Stimulated activated CD4-positive, alpha-beta T cell treated with anti-CD3 and anti-CD28 coated beads, TNF-alpha, amount 100 ng/mL, for 4 hours (primary cell): Measurements from ENCODE around the gene PAFAH1B2.
"Not testable (repeated sequence)": the region's sequence is repeated elsewhere in the genome, so short reads cannot be mapped to it uniquely, and the experiment has no call there.

Experiments used
- DNase-seq, 3 experiments: peaks; one replicate each; pipeline ENCODE4 v3.0.0-alpha.2; 2020; ENCODE audit warnings: low read depth in 3 of 3

PAFAH1B2 gene

DNA sequence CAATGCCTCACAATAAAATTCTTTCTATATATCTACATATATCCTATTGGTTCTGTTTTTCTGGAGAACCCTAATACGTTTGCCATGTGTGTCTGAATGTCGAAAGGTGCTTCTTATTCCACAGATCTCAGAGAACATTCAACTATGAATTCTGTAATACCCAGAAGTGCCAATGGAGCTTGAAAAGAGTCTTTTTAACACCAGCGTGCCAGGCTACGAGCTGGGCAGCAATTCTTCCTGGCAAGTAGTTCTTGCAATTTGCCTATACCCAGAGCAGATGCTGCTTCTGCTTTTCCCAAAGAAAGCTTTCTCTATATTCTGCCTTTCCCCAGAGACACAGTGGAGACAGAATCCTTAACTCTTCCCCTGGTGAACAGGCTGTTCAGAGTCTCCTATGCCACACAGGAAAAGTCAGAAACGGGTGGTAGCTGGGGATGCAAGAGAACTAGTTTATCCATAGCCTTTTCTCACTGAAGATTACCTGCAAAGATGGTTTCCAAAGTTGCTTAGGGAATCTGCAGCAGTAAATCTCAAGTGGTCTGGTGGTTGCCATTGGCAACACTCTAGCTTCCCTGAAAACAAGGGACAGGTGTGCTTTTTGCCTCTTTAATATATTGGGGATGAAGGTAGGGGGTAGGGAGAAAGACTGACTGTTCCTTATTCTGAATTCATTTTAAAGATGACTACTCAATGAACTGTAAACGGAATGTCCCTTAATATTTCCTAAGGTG is 16.8 kb upstream of the PAFAH1B2 start:
- no peak for DNase-seq

DNA sequence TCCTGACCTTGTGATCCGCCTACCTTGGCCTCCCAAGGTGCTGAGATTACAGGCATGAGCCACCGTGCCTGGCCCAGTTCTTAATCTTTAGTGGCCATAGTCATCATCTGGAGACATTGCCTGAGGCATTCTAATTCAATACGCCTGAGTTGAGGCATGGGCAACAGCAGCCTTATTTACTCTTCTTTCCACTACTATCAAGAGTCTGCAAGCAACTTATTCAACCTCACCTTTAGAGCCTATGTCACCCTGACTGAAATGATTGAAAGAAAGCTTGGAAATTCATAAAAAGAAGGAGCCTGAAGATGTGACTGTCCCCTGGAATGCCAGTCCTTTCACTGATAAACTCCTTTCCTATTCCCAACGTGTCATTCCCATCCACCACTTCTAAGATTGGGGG is 15.8 kb upstream of the PAFAH1B2 start:
- no peak for DNase-seq

DNA sequence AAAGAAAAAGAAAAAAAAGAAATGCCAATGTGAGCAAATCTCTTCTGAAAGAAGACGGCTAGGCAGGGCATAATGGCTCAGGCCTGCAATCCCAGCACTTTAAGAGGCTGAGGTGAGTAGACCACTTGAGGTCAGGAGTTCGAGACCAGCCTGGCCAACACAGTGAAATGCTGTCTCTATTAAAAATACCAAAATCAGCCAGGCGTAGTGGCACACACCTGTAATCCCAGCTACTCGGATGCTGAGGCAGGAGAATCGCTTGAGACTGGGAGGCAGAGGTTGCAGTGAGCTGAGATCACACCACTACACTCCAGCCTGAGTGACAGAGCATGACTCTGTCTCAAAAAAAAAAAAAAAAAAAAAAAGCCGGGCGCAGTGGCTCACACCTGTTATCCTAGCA is 13.7 kb upstream of the PAFAH1B2 start:
- not testable (repeated sequence) for DNase-seq

DNA sequence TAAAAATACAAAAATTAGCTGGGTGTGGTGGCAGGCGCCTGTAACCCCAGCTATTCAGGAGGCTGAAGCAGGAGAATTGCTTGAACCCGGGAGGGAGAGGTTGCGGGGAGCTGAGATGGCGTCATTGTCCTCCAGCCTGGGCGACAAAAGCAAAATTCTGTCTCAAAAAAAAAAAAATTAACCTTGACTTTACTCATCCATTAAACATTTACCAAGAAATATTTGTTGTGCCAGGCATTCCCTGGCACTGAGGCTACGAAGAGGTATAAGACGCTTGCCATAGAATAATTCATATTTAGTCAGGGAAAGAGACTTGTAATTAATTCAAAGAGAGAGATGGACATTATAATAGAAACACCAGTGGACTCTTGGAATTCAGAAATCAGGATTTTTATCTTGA is 13.2 kb upstream of the PAFAH1B2 start:
- DNase-seq = no peak

DNA sequence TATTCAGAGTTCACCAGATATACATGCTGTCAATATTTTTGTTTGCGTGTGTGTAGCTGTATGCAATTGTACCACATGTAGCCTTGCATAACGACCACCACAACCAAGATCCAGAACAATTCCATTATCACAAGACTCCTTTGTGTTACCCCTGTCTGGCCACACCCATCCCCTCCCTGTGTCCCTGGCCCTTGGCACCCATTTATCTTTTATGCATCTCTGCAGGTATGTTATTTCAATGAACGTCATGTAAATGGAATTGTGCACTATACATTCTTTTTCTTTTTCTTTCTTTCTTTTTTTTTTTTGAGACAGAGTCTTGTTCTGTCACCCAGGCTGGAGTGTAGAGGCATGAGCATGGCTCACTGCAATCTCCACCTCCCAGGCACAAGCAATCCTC is 9.7 kb upstream of the PAFAH1B2 start:
- DNase-seq = no peak

DNA sequence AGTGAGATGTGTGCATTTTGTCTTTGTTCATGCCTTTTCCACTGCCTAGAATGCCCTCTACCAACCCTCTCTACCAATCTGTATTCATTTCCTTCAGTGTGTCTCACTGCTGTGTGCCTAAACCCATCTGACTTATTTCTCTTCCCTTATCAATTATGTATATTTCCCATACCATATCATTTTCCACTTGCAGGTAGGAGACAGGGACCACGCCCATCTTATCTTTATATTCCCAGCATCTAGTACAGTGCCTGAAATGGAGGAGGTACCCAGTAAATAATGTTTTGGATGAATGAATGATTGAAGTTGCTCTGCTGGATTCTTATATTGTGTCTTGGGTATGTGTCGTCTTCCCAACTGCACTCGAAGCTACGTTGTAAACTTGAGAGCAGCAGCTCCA is 9.1 kb upstream of the PAFAH1B2 start:
- DNase-seq = not testable (repeated sequence)

DNA sequence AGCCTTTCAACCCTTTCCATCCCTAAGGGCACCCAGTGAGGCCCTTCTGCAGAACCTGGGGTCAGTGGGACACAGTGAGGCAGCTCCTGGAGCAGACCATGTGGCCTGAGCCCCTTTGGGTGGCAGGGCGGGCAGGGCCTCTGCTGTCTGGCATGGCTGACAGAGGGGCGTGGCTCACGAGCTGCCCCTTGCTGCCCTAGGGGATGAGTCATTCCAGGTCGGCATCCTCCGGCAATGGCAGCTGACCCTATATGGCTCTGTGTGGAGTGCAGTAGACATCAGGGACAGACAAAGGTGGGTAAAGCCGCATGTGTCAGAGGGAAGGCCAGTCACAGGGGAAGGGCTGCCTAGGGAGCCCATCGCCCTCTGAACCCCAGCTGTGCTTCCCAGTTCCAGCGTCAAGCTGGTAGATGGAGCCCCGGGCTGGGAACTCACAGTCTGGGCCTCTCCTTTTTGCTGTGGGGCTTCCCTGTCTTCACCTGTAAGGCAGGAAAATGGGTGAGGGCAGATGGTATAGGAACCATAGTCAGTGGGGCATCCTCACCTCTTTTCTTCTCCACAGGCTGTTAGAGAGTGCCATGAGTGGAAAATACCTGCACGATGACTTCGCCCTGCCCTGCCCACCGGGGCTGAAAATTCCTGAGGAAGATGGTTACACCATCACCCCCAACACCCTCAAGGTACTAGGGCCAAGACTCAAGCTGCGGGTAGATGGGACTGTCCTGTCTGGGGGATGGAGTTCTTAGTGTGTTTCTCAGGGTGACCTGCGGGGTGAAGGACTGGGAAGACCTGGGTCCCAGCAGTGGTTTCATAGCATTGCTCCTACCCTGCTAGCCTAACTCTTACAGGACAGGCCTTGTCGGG is 6.6 kb upstream of the PAFAH1B2 start:
- DNase-seq = not testable (repeated sequence)

- no peak for DNase-seq
Observed at GRCh38 chr11:117143390-117143789, 697 bp upstream of the PAFAH1B2 start.

- DNase-seq = no peak
Observed at GRCh38 chr11:117144477-117145392, 648 bp downstream of the PAFAH1B2 start.

- DNase-seq = no peak
Observed at GRCh38 chr11:117145393-117145761, 1.3 kb downstream of the PAFAH1B2 start.

GRCh38 chr11:117146521-117146920 is 2.4 kb downstream of the PAFAH1B2 start:
- DNase-seq = no peak

DNA sequence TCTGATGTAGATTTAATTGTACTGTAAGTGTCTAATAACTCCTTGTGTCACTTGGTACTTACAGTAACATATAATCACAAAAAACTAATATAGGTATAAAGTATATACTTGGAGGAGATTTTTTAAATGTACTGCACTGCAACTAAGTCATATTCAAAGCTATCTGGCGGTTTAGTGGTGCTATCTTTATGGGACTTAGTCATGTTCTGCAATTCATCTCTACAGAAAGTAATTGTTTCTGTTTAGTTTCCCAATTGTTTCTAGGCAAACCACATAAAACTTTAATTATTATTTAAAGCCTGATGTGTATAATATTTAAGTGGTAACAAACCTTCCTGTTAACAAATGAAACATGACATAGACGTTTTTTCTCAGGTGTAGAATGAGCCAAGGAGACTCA is 8.0 kb downstream of the PAFAH1B2 start:
- DNase-seq = no peak

GRCh38 chr11:117154468-117154867 is 10.4 kb downstream of the PAFAH1B2 start:
- no peak for DNase-seq

DNA sequence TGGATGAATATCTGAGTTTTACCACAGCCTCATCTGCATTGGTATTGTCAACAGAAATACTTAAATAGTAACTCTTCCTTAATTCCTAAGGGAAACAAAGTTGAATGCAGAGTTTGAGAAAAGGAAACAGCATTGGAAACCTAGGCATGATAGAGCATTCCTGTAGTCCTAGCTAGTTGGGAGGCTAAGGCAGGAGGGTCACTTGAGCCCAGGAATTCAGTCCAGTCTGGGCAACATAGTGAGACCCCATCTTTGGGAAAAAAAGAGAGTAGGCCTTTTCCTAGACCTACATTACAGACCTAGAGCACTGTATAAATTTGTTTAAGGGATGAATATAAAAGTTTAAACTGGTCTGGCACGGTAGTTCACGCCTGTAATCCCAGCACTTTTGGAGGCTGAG is 13.4 kb downstream of the PAFAH1B2 start:
- DNase-seq = no peak

GRCh38 chr11:117159892-117160291 is 15.8 kb downstream of the PAFAH1B2 start:
- DNase-seq = no peak

- DNase-seq = no peak
Observed at GRCh38 chr11:117160826-117161225, 16.7 kb downstream of the PAFAH1B2 start.

GRCh38 chr11:117166491-117166890 is 22.4 kb downstream of the PAFAH1B2 start:
- DNase-seq = no peak

DNA sequence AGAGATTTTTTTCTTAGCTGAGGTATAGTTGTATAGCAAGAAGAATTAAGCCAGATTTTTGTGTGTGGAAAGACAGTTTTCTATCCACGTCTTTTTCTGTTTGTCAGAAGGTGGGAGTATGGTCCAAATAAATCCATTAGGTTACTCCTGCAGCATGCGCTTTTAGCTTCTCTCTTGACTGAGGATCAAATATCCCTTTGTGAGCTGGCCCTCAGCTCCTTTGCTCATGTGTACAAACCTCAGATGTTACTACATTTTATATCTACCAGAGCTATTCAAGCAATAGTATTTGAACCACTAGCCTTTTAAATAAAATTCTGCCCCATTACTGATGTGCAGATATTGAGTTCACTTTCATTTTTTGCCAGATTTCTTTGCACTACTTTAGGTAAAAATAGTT is 25.6 kb downstream of the PAFAH1B2 start:
- DNase-seq = no peak

DNA sequence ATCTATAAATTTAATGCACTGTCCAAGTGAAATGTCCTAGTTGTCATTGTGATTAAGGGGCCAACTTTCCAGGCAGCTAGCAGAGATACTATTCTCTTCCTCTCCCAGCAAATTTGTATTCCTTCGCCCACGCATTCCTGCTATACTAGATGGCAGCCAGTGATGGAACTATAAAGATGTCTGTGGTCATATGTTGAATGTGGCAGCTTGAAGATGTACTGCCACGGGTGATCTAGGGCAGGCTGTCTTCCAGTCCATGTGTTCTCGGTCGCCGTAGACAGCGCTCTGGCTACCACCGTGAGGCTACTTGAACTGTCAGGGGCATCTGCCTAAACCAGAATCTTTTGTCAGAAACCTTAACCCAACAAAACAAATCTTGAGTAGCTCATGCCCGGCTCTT is 26.1 kb downstream of the PAFAH1B2 start:
- DNase-seq = no peak

- DNase-seq = no peak
Observed at GRCh38 chr11:117171007-117171403, 26.9 kb downstream of the PAFAH1B2 start.

DNA sequence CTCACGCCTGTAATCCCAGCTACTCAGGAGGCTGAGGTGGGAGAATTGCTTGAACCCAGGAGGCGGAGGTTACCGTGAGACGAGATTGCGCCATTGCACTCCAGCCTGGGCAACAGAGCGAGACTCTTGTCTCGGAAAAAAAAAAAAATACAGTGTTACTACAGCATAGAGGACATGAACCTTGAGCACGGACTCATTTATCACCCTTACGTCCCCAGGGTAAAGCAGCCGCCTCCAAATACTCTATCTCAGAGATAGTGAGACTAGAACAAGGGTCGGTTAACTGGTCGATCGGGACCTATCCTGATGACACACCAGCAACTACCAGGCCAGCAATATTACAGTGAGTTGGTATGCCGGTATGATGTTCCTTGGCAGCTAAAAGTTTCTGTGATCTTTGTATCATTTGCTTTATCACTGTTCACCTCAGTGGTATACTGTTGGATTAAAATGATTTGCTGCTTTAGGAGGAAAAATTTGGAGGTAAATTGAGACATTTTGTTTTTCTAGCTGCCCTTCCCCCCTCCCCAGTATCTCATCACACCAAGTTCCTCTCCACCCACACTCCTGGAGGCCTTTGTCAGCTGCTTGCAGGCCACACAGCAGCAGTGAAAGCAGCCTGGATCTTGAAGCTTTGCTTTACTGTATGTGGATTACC is 27.4 kb downstream of the PAFAH1B2 start:
- no peak for DNase-seq
